H1 (cell line): Measurements from ENCODE around the gene NKAIN1. TPM values are rescaled to one million over a fixed set of nuclear protein-coding genes. Genes with fewer than 3 reads are reported as not detected.

ENCODE experiments used
- CTCF ChIA-PET: fragments of 300-600 bp; sonication (Branson Sonifier 250); formaldehyde crosslinking; loops from one replicate; lab custom pipeline; 2021; ENCODE audit not compliant: partially characterized antibody; lab: Charles Lee
- POLR2A ChIA-PET: fragments of 300-600 bp; sonication (Branson Sonifier 250); formaldehyde crosslinking; loops from one replicate; lab custom pipeline; 2021; ENCODE audit warnings: inconsistent platforms; ENCODE audit not compliant: partially characterized antibody; lab: Charles Lee
- DNase-seq, 2 experiments: peaks; one replicate each; pipeline versions ENCODE4 v3.0.0 to v3.0.0-alpha.2; 2010 to 2022; ENCODE audit warnings: low spot score in 2 of 2, low read depth in 1 of 2, mixed read lengths in 1 of 2
- FAIRE-seq: peaks from 2 replicates; lab custom pipeline; 2011; peaks lifted over from hg19 to GRCh38; lab: Jason Lieb, UNC
- H2AFZ ChIP-seq: 2 replicates; pipeline ENCODE4 v1.8.1; 2012; ENCODE audit warnings: low read length, inconsistent platforms
- H2AK5ac ChIP-seq: 2 replicates; pipeline ENCODE4 v1.6.1; 2013; ENCODE audit warnings: low read depth, low read length
- H2BK120ac ChIP-seq: replicated peaks from 2 replicates; pipeline ENCODE3; 2013; ENCODE audit warnings: low read depth, low read length, inconsistent platforms
- H2BK12ac ChIP-seq: 2 replicates; pipeline ENCODE4 v1.6.1; 2013; ENCODE audit warnings: low read depth, low read length
- H2BK15ac ChIP-seq: 2 replicates; pipeline ENCODE4 v1.6.1; 2013; ENCODE audit warnings: low read length
- H2BK20ac ChIP-seq: 2 replicates; pipeline ENCODE4 v1.6.1; 2013; ENCODE audit warnings: low read length
- H2BK5ac ChIP-seq: 2 replicates; pipeline ENCODE4 v1.6.1; 2013; ENCODE audit warnings: low read depth, low read length
- H3K14ac ChIP-seq: 2 replicates; pipeline ENCODE4 v1.6.1; 2013; ENCODE audit warnings: inconsistent platforms; ENCODE audit not compliant: insufficient read length
- H3K18ac ChIP-seq: 2 replicates; pipeline ENCODE4 v1.6.1; 2013; ENCODE audit warnings: low read length; ENCODE audit errors: extremely low read depth
- H3K23ac ChIP-seq: 2 replicates; pipeline ENCODE4 v1.6.1; 2013; ENCODE audit warnings: inconsistent platforms; ENCODE audit not compliant: insufficient read length
- H3K23me2 ChIP-seq: 2 replicates; pipeline ENCODE4 v1.6.1; 2013; ENCODE audit warnings: low read depth, low read length
- H3K27ac ChIP-seq: 2 replicates; pipeline ENCODE4 v1.6.1; 2011; ENCODE audit warnings: low read depth, low read length, inconsistent platforms
- H3K27me3 ChIP-seq, 4 experiments: replicated peaks in 1 of 4; 1 replicate in 1 of 4; 2 replicates in 3 of 4; pipeline versions ENCODE4 v1.6.1 to v1.8.1; 2011 to 2013; ENCODE audit warnings: low read length in 3 of 4, mild to moderate bottlenecking in 3 of 4, inconsistent platforms in 2 of 4, mixed read lengths in 2 of 4, moderate library complexity in 1 of 4; ENCODE audit not compliant: control insufficient read depth in 3 of 4, insufficient read depth in 3 of 4; ENCODE audit errors: extremely low read depth in 1 of 4
- H3K36me3 ChIP-seq, 4 experiments: 2 replicates each; pipeline versions ENCODE4 v1.6.1 to v1.8.1; 2011 to 2013; ENCODE audit warnings: mild to moderate bottlenecking in 4 of 4, low read length in 3 of 4, moderate library complexity in 2 of 4, control low read depth in 1 of 4, inconsistent platforms in 1 of 4; ENCODE audit not compliant: insufficient read depth in 4 of 4, control insufficient read depth in 2 of 4
- H3K4ac ChIP-seq: replicated peaks from 2 replicates; pipeline ENCODE3; 2013; ENCODE audit warnings: low read length, low read depth, mixed read lengths, inconsistent platforms; ENCODE audit not compliant: insufficient read length
- H3K4me1 ChIP-seq, 4 experiments: replicated peaks in 1 of 4; 1 replicate in 1 of 4; 2 replicates in 3 of 4; pipeline versions ENCODE4 v1.6.1 to v1.8.1; 2011 to 2013; ENCODE audit warnings: low read length in 3 of 4, inconsistent platforms in 2 of 4, mixed read lengths in 1 of 4; ENCODE audit not compliant: insufficient read depth in 4 of 4, control insufficient read depth in 3 of 4
- H3K4me2 ChIP-seq, 2 experiments: 2 replicates each; pipeline versions ENCODE4 v1.6.1 to v1.8.1; 2011 to 2013; ENCODE audit warnings: low read depth in 2 of 2, low read length in 2 of 2, control low read depth in 1 of 2, inconsistent platforms in 1 of 2, mild to moderate bottlenecking in 1 of 2; ENCODE audit not compliant: insufficient read depth in 1 of 2
- H3K4me3 ChIP-seq, 4 experiments: fragments of 200-600, 300-600 bp in 1 of 4; sonication (generic), shearing (Covaris generic), sonication (Bioruptor Twin) in 1 of 4; 2 replicates each; pipeline versions ENCODE4 v1.5.1 to v1.8.1; 2011 to 2016; ENCODE audit warnings: low read length in 4 of 4, low read depth in 3 of 4, control low read depth in 2 of 4, inconsistent platforms in 2 of 4, mild to moderate bottlenecking in 2 of 4, mixed read lengths in 1 of 4, moderate library complexity in 1 of 4; ENCODE audit not compliant: insufficient read depth in 2 of 4; ENCODE audit errors: extremely low read depth in 1 of 4
- H3K56ac ChIP-seq: replicated peaks from 2 replicates; pipeline ENCODE3; 2013; ENCODE audit warnings: low read depth, mild to moderate bottlenecking, mixed read lengths, low read length, inconsistent platforms; ENCODE audit not compliant: insufficient read length
- H3K79me1 ChIP-seq: 2 replicates; pipeline ENCODE4 v1.6.1; 2013; ENCODE audit warnings: low read depth, low read length, control low read depth
- H3K79me2 ChIP-seq, 2 experiments: 2 replicates each; pipeline versions ENCODE4 v1.6.1 to v1.8.1; 2012 to 2013; ENCODE audit warnings: low read length in 2 of 2, mild to moderate bottlenecking in 2 of 2, inconsistent platforms in 1 of 2; ENCODE audit not compliant: insufficient read depth in 2 of 2, control insufficient read depth in 1 of 2
- H3K9ac ChIP-seq, 4 experiments: replicated peaks in 1 of 4; 1 replicate in 1 of 4; 2 replicates in 3 of 4; pipeline versions ENCODE4 v1.6.1 to v1.8.1; 2011 to 2013; ENCODE audit warnings: low read depth in 3 of 4, low read length in 3 of 4, control low read depth in 2 of 4, mild to moderate bottlenecking in 2 of 4, moderate library complexity in 2 of 4, inconsistent platforms in 1 of 4; ENCODE audit errors: extremely low read depth in 1 of 4
- H3K9me3 ChIP-seq, 2 experiments: 2 replicates each; pipeline versions ENCODE4 v1.6.1 to v1.8.1; 2012 to 2013; ENCODE audit warnings: mild to moderate bottlenecking in 2 of 2, moderate library complexity in 2 of 2, control low read depth in 1 of 2, inconsistent platforms in 1 of 2, low read depth in 1 of 2, low read length in 1 of 2, mixed read lengths in 1 of 2; ENCODE audit not compliant: insufficient read depth in 2 of 2
- H4K20me1 ChIP-seq, 2 experiments: replicated peaks in 1 of 2; 2 replicates each; pipeline versions ENCODE3 to v1.8.1; 2011 to 2013; ENCODE audit warnings: inconsistent platforms in 2 of 2, low read length in 2 of 2, mild to moderate bottlenecking in 1 of 2; ENCODE audit not compliant: insufficient read depth in 2 of 2, control insufficient read depth in 1 of 2
- H4K5ac ChIP-seq: 2 replicates; pipeline ENCODE4 v1.6.1; 2013; ENCODE audit warnings: low read length, low read depth, mixed read lengths, inconsistent platforms; ENCODE audit not compliant: insufficient read length
- H4K8ac ChIP-seq: 2 replicates; pipeline ENCODE4 v1.8.0; 2013; ENCODE audit warnings: mild to moderate bottlenecking, moderate library complexity, low read length, inconsistent platforms; ENCODE audit not compliant: insufficient read depth; ENCODE audit errors: extremely low read depth
- H4K91ac ChIP-seq: replicated peaks from 2 replicates; pipeline ENCODE3; 2013; ENCODE audit warnings: low read length, mixed read lengths, inconsistent platforms; ENCODE audit not compliant: insufficient read length
- ASH2L ChIP-seq: fragments of 200-600, 300-600 bp; sonication (generic); IDR thresholded peaks from one replicate; pipeline ENCODE4 v1.7.1; 2017; ENCODE audit warnings: low read length
- BRCA1 ChIP-seq: IDR thresholded peaks from 2 replicates; pipeline ENCODE4 v1.6.1; 2012; ENCODE audit warnings: low read depth, low read length, improper control_type of control experiment
- CHD1 ChIP-seq: IDR thresholded peaks from 2 replicates; pipeline ENCODE4 v1.6.1; 2012; ENCODE audit warnings: low read depth, low read length, improper control_type of control experiment
- CREB1 ChIP-seq: IDR thresholded peaks from 2 replicates; pipeline ENCODE4 v1.6.1; 2012; ENCODE audit warnings: inconsistent platforms
- E2F6 ChIP-seq: IDR thresholded peaks from 2 replicates; pipeline ENCODE4 v1.6.1; 2012; ENCODE audit warnings: inconsistent platforms
- FOSL1 ChIP-seq: IDR thresholded peaks from 2 replicates; pipeline ENCODE4 v1.6.1; 2011; ENCODE audit warnings: mild to moderate bottlenecking, low read depth, low read length, moderate library complexity; ENCODE audit not compliant: insufficient read depth
- GTF2F1 ChIP-seq: IDR thresholded peaks from 2 replicates; pipeline ENCODE4 v1.6.1; 2012; ENCODE audit warnings: low read depth, low read length, improper control_type of control experiment, borderline replicate concordance
- HDAC6 ChIP-seq: IDR thresholded peaks from one replicate; pipeline ENCODE4 v1.7.1; 2012; ENCODE audit warnings: low read depth, mild to moderate bottlenecking, inconsistent platforms, low read length, moderate library complexity
- KDM4A ChIP-seq: IDR thresholded peaks from one replicate; pipeline ENCODE4 v1.7.1; 2012; ENCODE audit warnings: low read depth, mild to moderate bottlenecking, moderate library complexity, low read length, inconsistent platforms; ENCODE audit not compliant: severe bottlenecking
- RBBP5 ChIP-seq: IDR thresholded peaks from 2 replicates; pipeline ENCODE4 v1.7.1; 2012; ENCODE audit warnings: low read depth, mild to moderate bottlenecking, inconsistent platforms, low read length, moderate library complexity, borderline replicate concordance
- RNF2 ChIP-seq: fragments of 200-900, 300-1000 bp; sonication (generic); IDR thresholded peaks from 2 replicates; pipeline ENCODE4 v1.7.1; 2016; ENCODE audit warnings: borderline replicate concordance, low read depth, mild to moderate bottlenecking, antibody characterized with exemption, low read length; ENCODE audit not compliant: poor library complexity, severe bottlenecking; ENCODE audit errors: missing control alignments
- TBP ChIP-seq: IDR thresholded peaks from 2 replicates; pipeline ENCODE4 v1.6.1; 2011; ENCODE audit warnings: low read depth, low read length, improper control_type of control experiment
- TCF12 ChIP-seq: IDR thresholded peaks from 2 replicates; pipeline ENCODE4 v1.6.1; 2011; ENCODE audit warnings: low read depth, mild to moderate bottlenecking, low read length
- WGBS, 2 experiments: shearing (Covaris generic) in 1 of 2; methylation state at CpG; one replicate each; pipeline versions ENCODE4 v1.1.6 to v1.1.7; 2013 to 2015; ENCODE audit warnings: low lambda C conversion rate in 2 of 2, mixed read lengths in 2 of 2, inconsistent platforms in 1 of 2, low coverage in 1 of 2, missing lambda C conversion rate in 1 of 2; ENCODE audit not compliant: insufficient replicate concordance in 2 of 2, insufficient coverage in 1 of 2, insufficient read length in 1 of 2; ENCODE audit errors: extremely low coverage in 1 of 2, missing lambda C conversion rate in 1 of 2; 5-methylcytosine and 5-hydroxymethylcytosine counted together
- polyA plus RNA-seq, 7 experiments: library from polyadenylated mRNA; depleted of rRNA in 3 of 7; stranded (reverse) in 5 of 7; unstranded in 2 of 7; fragments of >200 nt in 5 of 7; fragments of 200-250 nt in 2 of 7; gene quantifications; 1 replicate in 5 of 7; 2 replicates in 1 of 7; 4 replicates in 1 of 7; pipeline versions ENCODE4 v1.2.1 to v1.2.3, GENCODE V29; 2011 to 2013; ENCODE audit warnings: missing spikeins in 2 of 7, mixed read lengths in 2 of 7
- total RNA-seq: library from RNA; stranded (reverse); fragmentation: NEBNext Ultra II Directional; extraction: Animal tissue kit (Norgen Biotek cat#: 25700); gene quantifications from 2 replicates; pipeline ENCODE4 v1.2.1, GENCODE V29; 2021

The NKAIN1 gene
- total and polyA plus RNA-seq, 2 of the 8 experiments (the other 6 are each of a cell fraction or from before 2014, with no cell fraction given) = 59.3 to 66.9 TPM

- Histone ChIP-seq H3K4ac (no peak overlapping the region), H4K91ac (no peak overlapping the region), H3K56ac (no peak overlapping the region), H4K5ac (no peak overlapping the region), H2BK15ac (no peak overlapping the region), H3K4me1 (peaks cover 0 to 3% (median 0%) of the 10 kb centered on the region in 4 experiments; a peak in 2 of 7 replicates), H3K23ac (no peak overlapping the region), H3K4me3 (no peak overlapping the region), H3K18ac (no peak overlapping the region), H3K27me3 (no peaks in the 10 kb centered on the region), H3K27ac (no peak overlapping the region), H3K14ac (no peak overlapping the region), H3K23me2 (peaks cover 3% of the 10 kb centered on the region; the same call in 1 of the 2 replicates), H3K9ac (no peak overlapping the region), H3K79me1 (no peaks in the 10 kb centered on the region; the same call in 1 of the 2 replicates), H2BK20ac (no peak overlapping the region), H3K79me2 (no peaks in the 10 kb centered on the region), H4K8ac (no peak overlapping the region), H3K4me2 (no peak overlapping the region), H4K20me1 (peaks cover 0 to 4% of the 10 kb centered on the region in 2 experiments), H2BK5ac (no peak overlapping the region), H2AK5ac (no peak overlapping the region), H3K9me3 (no peaks in the 10 kb centered on the region), H2BK120ac (no peak overlapping the region), H3K36me3 (no peaks in the 10 kb centered on the region), H2AFZ (no peak overlapping the region), H2BK12ac (no peak overlapping the region)
- POLR2A ChIA-PET = interaction anchor here (0.7 to 1.2 kb wide), 2 partner anchors 9 to 105 kb away, joined by 3 read pairs; partner anchors contain the start of genes SNRNP40 and ZCCHC17
- CTCF ChIA-PET = interaction anchor here (0.6 to 3.7 kb wide), 10 partner anchors 10 to 590 kb away, joined by 3 to 14 read pairs (median 5); no protein-coding TSS in a partner anchor
- WGBS, 2 experiments = 91% methylated on average over 1 of the region's 1 CpG; no CpG with 5 or more reads in 1 of the 2 experiments
- no peak for DNase-seq
- FAIRE-seq = no peak
- TF ChIP-seq FOSL1 (no peak), RNF2 (no peak), E2F6 (no peak), KDM4A (no peak), CREB1 (no peak), TCF12 (no peak), RBBP5 (no peak), GTF2F1 (no peak), HDAC6 (no peak), ASH2L (no peak), BRCA1 (no peak), CHD1 (no peak), TBP (no peak)
Measured at GRCh38 chr1:31191281-31191680, 48.4 kb downstream of the NKAIN1 start.
